Ramos (cell line): ENCODE results near the gene ASTN2.

Experiments
- in situ Hi-C: fragments of 300-500 bp; cut with MboI; formaldehyde crosslinking; loops from one replicate; pipeline ENCODE4 v1.14.3; 2022; ENCODE audit warnings: low sequenced_read_pairs; ENCODE audit not compliant: unreplicated experiment

Gene ASTN2

DNA sequence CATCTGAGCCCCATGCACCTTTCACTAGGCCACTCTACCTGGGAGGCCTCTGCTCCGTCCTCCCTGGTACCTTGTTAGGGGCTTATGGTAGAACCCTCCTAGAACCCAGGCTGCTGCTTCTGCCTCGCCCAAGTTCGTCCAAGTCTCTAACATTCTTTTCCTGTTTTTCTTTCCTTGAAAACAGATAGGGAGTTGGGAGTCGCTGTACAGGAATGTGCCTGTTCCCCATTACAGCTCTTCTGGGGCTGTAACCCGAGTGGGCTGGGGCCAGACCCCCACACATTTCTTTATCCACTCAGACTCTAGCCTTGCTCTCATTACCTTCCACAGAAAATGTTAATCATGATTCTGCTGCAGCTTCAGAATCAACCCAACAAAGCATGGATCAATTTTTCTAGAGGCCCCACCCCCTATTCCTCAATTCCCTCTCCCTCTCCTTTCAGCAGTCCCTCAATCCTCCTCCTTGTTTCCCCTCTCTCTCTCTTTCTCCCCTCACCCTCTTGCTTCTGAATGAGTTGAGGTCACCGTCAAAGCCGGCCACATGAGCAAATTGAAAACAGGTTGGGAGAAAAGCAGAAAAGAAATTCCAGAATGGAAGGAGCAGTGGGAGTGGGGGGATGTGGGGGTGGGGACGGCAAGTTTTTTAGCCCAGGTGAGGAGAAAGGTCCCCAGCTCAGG lies 921.5 kb downstream of the ASTN2 start:
- in situ Hi-C loops: no loop called here

DNA sequence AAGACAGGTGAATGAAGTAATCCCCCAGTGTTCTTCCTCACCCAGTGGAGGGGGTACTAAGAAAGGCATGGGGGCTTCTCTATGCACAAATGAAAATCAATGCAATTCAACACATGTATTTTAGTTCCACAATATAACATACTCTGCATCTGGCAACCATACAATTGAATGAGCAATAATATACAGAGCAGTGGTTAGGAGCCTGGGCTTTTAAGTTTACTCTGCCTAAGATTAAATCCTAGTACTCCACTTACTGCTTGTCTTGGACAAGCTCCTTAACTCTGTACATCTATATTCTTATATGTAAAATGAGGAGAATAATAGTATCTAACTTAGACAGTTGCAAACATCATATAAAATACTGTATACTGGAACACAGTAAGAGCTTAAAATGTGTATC lies 923.2 kb downstream of the ASTN2 start:
- in situ Hi-C loops: no loop called here

DNA sequence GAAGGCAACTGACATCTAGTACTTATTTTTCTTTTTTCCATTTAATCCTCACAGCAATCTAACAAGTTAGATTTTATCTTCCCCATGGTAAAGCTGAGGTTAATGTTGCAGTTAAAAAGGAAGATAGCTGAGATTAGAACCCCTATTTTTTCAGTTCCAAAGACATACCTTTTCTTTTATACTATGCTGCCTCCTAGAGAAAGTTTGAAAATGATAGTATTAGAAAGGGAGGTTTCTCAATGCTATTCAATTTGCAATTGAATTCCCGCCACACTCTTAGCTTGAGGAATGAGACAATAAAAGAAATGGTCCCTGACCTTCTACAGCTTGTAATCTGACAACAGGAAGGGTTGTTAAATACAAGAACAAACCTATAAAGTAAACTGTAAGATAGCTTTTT lies 923.6 kb downstream of the ASTN2 start:
- in situ Hi-C loops: no loop called here

DNA sequence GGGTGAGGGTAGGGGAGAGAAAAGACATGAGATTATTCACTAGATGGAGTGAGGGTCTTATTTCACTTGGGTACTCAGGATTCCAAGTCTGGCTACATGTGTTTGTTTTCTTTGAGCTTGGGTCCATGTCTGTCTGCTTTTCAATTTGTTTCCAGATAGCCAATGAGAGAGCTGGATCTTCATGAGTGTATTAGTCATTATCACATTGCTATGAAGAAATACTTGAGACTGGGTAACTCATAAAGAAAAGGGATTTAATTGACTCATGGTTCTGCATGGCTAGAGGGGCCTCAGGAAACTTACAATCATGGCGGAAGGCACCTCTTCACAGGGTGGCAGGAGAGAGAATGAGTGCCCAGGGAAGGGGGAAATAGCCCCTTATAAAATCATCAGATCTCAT lies 924.5 kb downstream of the ASTN2 start:
- in situ Hi-C loops: no loop called here

DNA sequence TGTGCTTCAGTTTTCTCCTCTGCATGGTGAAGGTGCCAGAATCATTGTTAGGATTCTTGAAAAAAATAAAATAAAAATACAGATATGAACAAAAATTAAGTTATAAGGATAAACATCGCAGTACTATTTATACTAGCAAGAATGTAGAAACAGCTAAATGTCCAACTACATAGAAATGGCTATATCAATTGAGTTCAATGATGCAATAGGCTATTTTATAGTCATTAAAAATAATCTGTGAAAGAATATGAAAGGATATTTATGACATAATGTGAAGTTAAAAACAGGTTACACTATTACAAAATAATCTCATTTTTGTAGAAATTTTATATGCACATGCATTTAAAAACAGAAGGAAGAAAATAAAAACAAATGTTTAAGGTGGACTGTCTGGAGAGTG lies 926.5 kb downstream of the ASTN2 start:
- in situ Hi-C loops: no loop called here

DNA sequence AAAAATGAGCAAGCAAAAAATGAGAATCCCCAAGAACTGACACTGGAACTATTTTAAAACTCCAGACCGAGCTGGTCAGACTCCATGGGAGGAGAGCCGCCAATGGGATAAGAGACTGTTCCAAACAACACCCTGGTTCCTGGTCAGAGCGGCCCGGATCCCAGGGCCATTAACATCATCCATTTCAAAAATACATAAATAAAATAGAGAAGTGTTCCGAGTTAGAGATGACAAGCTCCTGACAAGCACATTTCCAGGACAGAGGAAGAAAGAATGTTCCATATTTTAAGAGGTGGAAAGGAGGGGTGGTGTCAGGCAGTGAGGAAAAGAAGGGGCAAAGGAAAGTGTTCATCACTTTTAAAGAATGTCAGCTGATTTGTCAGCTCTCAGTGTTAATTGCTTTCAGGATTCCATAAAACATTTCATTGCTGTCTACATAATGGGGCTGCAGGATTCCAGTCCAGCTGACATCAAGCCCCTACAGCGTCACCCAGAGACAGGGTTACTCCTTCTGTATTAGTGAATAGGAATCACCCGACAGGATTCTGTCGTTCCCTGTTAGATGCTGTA lies 930.3 kb downstream of the ASTN2 start:
- in situ Hi-C loops: no loop called here

DNA sequence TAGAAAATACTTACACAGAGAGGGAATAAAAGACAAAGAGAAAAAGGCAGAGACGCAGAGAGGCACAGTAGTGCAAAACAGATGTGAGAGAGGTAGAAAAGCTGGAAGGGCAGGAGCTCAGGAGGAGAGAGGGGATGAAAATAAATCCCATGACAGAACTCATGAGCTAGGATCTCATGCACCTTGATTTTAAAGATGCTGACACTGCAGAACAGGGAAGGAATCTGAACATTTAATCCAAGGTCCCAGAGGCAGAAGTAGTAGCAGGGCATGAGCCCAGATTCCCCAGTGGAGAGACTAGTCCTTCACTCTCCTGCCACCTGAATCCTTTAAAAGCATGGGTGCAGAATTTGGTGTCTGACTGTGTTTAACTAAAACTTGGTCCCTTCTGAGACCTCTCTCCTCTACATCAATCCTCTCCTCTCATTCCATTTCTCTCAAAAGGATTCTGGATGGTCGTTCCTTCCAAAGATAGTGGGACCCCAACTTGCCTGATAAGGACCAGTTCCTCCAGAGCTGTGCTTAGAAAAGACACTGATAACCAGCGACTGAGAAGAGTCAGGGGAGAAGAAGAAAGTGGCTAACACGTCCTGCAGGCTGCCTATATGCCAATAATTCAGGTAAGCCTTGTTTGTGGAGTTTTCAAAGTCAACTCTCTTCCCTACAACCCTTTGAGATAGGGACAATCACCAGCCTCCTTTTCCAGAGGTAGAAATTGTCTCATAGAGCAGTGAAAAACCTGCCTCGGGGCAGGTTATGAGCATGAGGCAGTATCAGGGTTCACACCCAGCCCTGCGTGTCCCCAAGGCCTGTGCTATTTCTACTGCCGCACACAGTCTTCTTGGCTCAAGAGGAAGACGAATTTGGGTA lies 931.0 kb downstream of the ASTN2 start:
- in situ Hi-C loops: no loop called here

DNA sequence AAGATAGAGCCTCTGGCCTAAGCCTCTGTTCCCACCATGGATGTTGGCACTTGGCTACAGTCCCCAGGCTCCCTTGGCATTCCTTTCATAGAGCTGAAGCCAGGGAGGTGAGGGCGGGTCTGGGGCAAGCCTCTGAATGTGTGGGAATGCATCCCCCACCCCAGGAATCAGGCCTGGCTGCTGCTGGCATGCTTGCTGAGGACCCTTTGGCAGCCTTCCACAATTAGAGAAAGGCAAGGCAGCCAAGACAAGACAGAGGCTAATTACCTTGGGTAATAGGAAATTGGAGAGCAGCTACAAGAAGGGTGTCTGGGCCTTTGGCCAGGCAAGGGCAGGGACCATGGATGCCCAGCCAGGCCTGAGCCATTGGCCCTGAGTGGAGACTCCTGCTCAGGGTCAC lies 932.1 kb downstream of the ASTN2 start:
- in situ Hi-C loops: no loop called here

DNA sequence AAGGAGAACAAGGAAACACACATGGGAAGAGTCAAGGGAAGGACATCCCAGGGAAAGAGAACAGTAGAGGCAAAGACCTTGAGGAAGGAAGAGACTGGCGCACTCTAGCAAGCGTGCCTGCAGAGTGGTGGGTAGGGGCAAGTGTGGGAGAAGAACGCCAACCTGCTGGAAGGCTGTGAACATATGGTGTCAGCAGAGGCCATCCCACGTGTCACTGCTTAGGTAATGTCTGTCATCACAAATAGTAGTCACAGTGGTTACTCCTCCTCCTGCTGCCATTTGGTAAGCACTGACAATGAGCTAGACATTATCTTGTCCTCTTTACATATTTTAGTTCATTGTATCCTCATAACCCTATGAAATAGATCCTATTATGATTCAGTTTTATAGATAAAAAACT lies 934.2 kb downstream of the ASTN2 start:
- in situ Hi-C loops: no loop called here

DNA sequence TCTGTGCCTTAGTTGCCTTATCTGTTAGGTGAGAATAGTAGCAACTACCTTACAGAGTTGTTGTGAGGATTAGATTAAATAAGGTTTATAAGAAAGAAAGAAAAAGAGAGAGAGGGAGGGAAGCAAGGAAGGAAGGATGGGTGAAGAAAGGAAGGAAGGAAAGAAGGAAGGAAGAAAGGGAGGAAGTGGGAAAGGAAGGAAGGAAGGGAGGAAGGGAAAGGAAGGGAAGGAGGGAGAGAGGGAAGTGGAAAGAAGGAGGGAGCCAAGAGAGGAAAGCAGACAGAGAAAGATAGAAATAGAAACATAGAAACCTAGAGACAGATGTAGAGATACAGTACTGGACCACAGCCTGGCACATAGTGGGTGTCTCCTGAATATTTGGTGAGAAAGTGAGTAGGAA lies 934.9 kb downstream of the ASTN2 start:
- in situ Hi-C loops: no loop called here

DNA sequence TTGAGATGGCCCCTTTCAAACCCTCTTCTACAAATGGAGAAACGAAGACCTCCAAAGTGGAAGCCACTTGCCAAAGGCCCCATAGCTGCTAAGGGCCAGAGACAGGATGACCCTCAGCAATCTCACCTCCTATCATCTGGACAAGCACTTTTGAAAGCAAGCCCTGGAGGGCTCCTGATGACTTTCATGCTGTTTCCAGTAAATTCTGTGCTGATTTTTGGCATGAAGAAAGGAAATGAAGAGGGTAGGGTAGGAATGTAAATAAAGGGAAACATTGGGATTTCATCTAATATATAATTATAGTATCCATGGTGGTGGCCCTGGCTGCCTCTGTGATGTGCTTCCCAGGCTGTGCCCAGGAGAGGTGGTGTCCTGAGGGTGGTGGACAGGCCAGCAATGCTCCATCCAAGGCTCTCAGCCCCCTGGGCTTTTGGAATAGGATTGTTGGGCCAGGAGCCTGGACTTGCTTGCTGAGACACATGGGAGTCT lies 935.8 kb downstream of the ASTN2 start:
- in situ Hi-C loops: no loop called here

DNA sequence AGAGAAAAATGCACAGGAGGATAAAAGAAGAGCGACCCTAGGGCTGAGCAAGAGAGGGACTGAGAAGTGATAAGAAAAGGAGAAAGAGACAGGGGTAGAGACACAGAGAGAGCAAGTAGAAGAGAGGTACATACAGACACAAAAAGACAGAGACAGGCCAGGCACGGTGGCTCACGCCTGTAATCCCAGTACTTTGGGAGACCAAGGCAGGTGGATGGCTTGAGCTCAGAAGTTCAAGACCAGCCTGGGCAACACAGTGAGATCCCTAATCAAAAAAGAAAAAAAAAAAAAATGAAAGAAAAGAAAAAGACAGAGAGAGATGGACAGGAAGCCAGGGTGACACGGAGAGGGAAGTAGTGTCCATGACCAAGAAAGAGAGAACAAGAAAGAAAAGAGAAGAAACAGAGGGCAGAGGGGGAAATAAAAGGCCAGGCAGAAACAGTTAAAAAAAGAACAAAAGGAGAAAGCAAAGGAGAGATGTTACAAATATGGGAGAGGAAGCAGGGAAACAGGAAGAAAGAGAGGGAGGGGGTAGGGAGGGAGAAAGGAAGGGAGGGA lies 937.2 kb downstream of the ASTN2 start:
- in situ Hi-C loops: no loop called here

DNA sequence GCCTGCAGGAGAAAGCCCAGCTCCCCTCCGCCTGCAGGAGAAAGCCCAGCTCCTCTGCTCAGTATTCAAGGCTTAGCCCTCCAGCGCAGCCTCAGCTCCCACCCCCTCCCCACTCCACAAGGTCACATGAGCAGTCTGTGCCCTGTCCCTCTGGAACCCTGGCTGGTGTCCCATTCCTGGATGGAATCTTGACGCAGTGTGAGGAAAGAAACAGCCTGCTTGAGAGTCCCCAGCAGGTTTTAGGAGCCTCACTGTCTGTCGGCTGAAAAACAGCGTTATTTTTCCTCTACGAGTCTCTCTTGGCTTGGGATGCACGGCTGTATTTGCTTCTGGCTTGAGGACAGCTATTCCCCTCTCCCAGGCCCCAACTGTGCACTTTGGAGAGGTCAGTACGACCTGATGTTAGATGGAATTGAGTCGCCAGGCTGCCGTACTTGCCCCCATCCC lies 937.9 kb downstream of the ASTN2 start:
- in situ Hi-C loops: no loop called here

DNA sequence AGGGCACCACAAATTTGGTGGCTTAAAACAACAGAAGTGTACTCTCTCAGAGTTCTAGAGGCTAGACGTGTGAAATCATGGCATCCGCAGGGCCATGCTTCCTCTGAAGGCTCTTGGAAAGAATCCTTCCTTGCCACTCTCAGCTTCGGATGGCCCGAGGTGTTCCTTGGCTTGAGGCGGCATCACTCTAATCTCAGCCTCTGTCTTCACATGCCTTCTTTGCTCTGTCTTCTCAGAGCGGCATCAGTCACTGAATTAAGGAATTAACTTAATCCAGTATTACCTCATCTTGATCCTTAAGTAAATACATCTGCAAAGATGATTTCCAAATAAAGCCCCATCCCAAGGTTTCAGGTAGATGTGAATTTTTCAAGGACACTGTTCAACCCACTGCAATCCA lies 938.9 kb downstream of the ASTN2 start:
- in situ Hi-C loops: no loop called here

DNA sequence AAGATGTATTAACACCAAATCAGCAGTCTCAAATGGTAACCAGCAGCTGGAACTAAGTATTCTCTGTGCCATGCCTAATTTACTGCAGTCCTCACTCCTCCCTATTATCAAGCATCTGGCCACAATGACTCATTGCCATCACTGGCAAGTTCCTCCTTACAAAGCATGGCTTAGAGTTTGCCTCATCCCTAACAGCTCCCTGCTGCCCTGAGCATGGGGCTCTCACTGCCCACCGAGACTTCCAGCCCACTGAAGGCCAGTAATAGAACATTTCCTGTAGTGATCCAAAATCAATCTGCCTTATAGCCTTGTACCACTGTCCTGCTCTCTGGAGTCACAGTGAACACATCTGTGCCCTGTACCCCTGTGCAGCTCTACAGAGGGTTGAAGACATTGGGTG lies 939.7 kb downstream of the ASTN2 start:
- in situ Hi-C loops: no loop called here

DNA sequence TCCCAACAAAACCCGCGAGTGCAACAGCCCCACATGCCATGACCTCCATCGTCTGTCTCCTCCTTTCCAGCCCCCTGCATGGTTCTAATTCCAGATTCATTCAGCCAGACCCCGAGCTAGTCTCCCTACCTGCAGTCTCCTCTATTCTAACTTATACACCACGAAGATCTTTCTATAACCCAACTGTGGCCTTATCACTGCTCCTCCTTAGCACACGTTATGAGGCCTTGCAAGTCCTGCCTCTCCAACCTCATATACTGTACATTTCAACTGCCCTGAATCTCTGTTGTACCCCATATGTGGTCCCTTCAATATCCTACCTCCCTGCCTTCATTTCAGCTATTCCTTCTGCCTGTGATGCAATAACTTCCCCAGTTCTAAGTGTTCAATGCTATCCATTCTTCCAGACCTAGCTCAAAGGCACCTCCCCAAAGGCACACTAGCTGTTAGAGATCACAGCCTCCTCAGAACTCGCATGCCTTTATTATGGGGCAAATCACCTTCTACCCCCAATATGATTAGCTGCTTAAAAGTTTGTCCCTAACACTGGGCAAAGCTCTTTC lies 942.8 kb downstream of the ASTN2 start:
- in situ Hi-C loops: no loop called here

DNA sequence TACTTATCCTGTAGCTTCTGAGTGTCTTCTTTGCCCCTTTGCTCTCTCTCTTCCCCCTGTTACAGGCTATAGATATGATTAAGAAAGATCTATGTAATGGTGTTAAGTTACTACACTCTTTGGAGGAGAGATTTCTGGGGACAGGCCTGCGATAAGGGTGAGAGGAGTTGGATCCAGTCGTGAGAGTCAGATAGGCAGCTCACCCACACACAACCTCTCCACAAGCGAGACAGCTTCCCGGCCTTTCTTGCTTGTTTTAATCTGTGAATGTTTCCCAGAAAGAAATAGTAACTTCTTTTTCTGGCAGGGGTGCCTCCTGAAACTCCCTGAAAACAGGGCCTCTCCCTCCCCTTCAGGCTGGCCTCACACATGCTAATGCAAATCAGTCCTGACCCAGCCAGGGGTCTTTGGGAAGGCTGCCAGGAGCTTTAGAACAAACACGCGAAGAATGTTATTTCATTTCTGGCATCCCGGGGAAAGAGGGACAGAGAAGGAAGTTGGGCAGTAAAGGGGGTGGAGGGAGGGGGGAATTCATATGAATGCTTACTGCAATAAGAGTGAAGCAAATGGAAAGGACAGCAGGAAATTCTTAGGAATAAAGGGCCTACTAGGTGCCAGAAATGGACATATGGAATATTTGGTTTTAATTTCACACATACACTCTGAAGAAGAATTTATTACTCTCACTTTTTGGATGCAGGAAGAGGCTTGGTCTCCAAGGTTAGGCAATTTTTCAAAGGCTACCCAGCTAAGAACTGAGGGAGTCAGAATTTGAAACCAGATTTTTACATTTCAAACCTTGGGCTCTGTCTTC lies 943.6 kb downstream of the ASTN2 start:
- in situ Hi-C loops: no loop called here

DNA sequence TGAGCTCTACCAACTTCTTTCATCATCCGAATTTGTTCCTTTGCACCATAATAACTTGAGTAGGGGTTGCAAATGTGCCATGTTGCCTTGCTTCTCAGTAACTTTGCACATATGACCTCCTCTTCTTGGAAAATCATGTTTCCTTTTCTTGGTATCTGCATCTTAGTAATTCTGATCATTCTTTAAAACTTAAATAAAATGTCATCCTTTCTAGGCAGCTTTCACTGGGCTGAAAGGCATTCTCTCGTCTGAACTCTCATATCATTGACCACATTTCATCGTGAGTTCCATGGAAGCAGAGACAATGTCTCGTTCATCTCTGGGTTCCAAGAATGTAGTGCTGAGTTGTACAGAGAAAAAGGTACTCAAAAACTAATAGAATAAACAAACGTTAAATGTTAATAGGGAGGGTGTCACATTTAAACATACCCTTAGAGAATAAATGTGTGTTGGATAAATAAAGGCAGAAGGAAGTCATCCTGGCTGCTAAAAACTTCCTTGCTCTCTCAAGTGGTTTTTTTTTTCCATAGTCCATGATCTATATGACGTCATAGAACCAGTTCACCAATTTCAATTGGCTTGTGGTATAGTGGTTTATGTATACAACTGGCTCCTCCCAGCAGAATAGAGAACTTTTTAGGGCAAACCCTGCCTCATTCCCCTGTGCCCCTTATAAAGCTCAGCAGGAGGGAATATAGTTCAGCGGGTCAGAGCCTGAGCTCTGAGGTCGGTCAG lies 945.9 kb downstream of the ASTN2 start:
- in situ Hi-C loops: no loop called here

DNA sequence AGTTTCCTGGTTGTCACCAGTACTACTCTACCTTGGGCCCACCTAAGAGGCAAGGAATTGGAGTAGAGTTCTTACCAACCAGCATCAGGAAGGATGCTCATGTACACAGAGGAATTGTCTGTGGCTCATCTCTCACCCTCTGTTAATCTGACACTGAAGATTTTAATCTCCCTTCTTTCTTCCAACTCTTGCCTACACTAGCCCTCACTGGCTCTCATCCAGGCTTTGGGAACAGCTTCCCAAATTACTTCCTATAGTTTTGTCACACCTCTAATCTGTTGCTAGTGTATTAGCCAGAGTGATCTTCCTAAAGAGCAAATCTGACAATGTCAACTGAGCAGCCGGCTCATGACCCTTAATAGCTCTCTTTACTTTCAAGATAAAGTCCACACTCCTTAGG lies 946.5 kb downstream of the ASTN2 start:
- in situ Hi-C loops: no loop called here
